Measurements from ENCODE around the gene RORC. TPM values are rescaled to one million over a fixed set of nuclear protein-coding genes. Genes with fewer than 3 reads are reported as not detected.
"Not testable (repeated sequence)": the region's sequence is repeated elsewhere in the genome, so short reads cannot be mapped to it uniquely, and the experiment has no call there.

RORC gene
- total RNA-seq, 1 experiment from 2014 or later: not detected

DNA sequence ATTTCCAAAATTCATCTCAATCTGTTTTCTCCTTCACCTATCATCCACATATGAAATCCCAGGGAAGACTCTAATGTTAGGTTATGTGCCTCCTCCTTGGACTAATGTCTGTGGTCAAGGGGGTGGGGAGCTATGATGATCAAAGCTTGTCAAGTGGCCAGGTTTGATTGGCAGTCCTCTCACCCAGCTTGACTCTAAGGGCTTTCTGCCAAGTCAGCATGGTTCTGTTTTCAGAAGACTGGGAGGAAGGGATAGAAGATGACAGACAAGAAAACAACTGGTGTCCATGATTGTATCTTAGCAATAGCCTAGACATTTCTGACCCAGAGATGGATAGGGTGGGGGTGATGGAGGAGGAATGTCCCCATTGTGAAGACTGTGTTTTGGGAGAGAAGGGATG, 31.0 kb upstream of the RORC start:
- no peak overlapping the region for H3K9ac ChIP-seq (ENCODE audit: low read length)
- no peaks in the 10 kb centered on the region for H3K36me3 ChIP-seq (ENCODE audit: insufficient read depth, low read length)
- no peaks in the 10 kb centered on the region for H3K9me3 ChIP-seq (ENCODE audit: low read length)
- H3K9me2 ChIP-seq (replicated peaks; ENCODE audit: insufficient read depth, low read length): no peaks in the 10 kb centered on the region
- no peaks in the 10 kb centered on the region for H3K79me2 ChIP-seq (ENCODE audit: low read length)
- H3K4me3 ChIP-seq (ENCODE audit: low read length): no peak overlapping the region
- H3K27ac ChIP-seq (ENCODE audit: low read length): no peak overlapping the region
- no peak overlapping the region for H2AFZ ChIP-seq (ENCODE audit: low read length)
- no peaks in the 10 kb centered on the region for H4K20me1 ChIP-seq (ENCODE audit: insufficient read depth, low read depth, low read length)
- H3K4me1 ChIP-seq (ENCODE audit: low read length): peaks cover 7% of the 10 kb centered on the region; the same call in 1 of the 2 replicates
- no peak for DNase-seq
- H3K4me2 ChIP-seq (ENCODE audit: low read depth, low read length, poor library complexity, severe bottlenecking): no peak overlapping the region
- H3K27me3 ChIP-seq (ENCODE audit: low read length): no peaks in the 10 kb centered on the region

DNA sequence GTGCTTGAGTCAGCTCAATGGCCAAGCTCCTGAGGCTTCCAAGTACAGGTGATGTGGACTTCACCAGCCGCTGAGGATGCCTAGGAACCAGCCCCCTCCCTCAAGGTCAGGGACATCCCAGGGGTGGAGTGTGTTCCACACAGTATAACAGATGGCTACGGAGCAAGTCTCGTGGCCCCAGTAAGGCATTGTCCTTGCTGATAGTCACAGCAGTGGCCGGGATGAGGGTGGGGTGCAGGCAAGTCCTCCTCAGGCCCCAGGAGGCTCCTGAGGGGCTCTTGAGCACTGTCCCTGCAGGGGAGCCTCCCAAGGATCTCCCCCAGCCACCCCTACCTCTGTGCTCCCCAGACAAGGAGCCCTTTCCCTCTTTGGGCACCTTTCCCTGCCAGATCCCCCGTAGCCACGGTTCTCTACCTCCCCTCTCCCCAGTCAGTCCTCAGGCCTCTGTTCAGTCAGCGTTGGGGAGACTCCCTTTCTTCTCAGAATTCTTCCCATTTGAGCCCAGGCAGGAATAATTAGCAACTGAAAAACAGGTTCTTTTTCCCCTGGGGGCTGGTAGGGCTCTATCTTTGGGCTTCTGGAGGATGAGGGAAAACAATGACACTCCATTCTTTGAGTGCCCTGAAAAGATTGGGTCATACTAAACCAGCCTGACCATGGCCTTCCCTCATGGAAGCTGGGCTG, 29.0 kb upstream of the RORC start:
- peaks cover 7% of the 10 kb centered on the region; the same call in 1 of the 2 replicates for H3K4me1 ChIP-seq (ENCODE audit: low read length)
- no peak overlapping the region for H2AFZ ChIP-seq (ENCODE audit: low read length)
- H3K27ac ChIP-seq (ENCODE audit: low read length): no peak overlapping the region
- no peaks in the 10 kb centered on the region for H3K27me3 ChIP-seq (ENCODE audit: low read length)
- H3K9me3 ChIP-seq (ENCODE audit: low read length): no peaks in the 10 kb centered on the region
- no peaks in the 10 kb centered on the region for H3K9me2 ChIP-seq (replicated peaks; ENCODE audit: insufficient read depth, low read length)
- H3K79me2 ChIP-seq (ENCODE audit: low read length): no peaks in the 10 kb centered on the region
- H3K4me3 ChIP-seq (ENCODE audit: low read length): no peak overlapping the region
- DNase-seq: no peak
- no peaks in the 10 kb centered on the region for H3K36me3 ChIP-seq (ENCODE audit: insufficient read depth, low read length)
- H4K20me1 ChIP-seq (ENCODE audit: insufficient read depth, low read depth, low read length): no peaks in the 10 kb centered on the region
- no peak overlapping the region for H3K4me2 ChIP-seq (ENCODE audit: low read depth, low read length, poor library complexity, severe bottlenecking)
- H3K9ac ChIP-seq (ENCODE audit: low read length): no peak overlapping the region

DNA sequence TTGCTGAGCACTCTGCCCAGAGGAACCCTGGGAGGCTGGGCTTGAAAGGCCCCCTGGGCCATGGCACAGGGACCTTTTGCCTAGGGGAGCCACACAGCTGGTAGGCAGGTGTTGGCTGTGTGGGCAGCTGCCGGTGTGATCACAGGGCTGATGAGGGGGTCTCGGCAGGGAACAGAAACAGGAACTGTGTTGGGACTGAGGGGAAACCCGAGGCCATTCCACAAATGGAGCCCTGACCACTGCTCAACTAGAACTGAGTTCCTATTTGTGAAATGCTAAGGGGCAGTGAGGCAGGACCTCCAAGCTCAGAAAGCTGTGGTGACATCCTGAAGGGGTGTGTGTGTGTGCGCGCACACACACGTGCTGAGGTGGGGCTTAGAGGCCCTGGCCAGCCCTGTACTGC, 28.3 kb upstream of the RORC start:
- H3K79me2 ChIP-seq (ENCODE audit: low read length): no peaks in the 10 kb centered on the region
- peaks cover 7% of the 10 kb centered on the region; the same call in 1 of the 2 replicates for H3K4me1 ChIP-seq (ENCODE audit: low read length)
- H3K9ac ChIP-seq (ENCODE audit: low read length): no peak overlapping the region
- H3K27ac ChIP-seq (ENCODE audit: low read length): no peak overlapping the region
- H4K20me1 ChIP-seq (ENCODE audit: insufficient read depth, low read depth, low read length): no peaks in the 10 kb centered on the region
- no peaks in the 10 kb centered on the region for H3K9me3 ChIP-seq (ENCODE audit: low read length)
- H3K27me3 ChIP-seq (ENCODE audit: low read length): no peaks in the 10 kb centered on the region
- no peak overlapping the region for H3K4me3 ChIP-seq (ENCODE audit: low read length)
- no peaks in the 10 kb centered on the region for H3K36me3 ChIP-seq (ENCODE audit: insufficient read depth, low read length)
- H3K4me2 ChIP-seq (ENCODE audit: low read depth, low read length, poor library complexity, severe bottlenecking): no peak overlapping the region
- H3K9me2 ChIP-seq (replicated peaks; ENCODE audit: insufficient read depth, low read length): no peaks in the 10 kb centered on the region
- no peak for DNase-seq
- no peak overlapping the region for H2AFZ ChIP-seq (ENCODE audit: low read length)

DNA sequence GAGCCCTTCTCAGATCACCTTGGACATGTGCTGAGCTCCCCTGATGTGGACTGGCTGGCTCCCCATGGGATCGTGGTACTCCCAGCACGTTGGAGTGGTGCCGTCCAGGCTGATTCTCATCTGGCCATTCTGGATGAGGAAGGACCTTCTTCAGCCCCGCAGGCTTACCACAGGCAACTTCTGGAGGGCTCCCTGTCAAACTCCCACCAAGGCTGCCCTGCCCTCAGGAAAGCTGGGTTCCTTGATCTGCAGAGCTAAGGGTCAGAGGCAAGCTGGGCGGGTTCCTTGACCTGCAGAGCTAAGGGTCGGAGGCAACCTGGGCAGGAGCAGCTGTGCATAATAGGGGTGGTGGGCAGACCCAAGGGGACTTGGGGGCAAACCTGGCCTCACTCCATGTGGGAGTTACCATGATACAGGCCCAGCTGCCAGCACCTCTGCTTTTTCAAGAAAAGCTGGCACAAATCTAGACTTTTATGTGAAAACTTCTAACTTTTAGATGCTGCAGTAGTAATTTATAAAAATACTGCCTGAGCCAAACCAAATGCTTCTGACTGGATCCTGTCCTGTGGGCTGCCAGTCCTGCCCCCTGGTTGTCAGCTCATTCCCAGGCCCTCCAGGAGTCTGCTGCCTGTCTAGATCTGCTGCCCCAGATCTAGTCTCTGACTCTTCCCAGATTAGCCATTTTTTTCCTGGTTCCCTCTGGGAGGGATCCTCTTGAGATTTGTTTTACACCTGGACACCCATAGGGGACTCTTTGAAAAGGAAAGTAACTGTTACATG, 27.5 kb upstream of the RORC start:
- no peak for DNase-seq
- no peaks in the 10 kb centered on the region for H4K20me1 ChIP-seq (ENCODE audit: insufficient read depth, low read depth, low read length)
- no peaks in the 10 kb centered on the region for H3K79me2 ChIP-seq (ENCODE audit: low read length)
- H3K9ac ChIP-seq (ENCODE audit: low read length): no peak overlapping the region
- H3K4me1 ChIP-seq (ENCODE audit: low read length): peaks cover 7% of the 10 kb centered on the region; the same call in 1 of the 2 replicates
- H2AFZ ChIP-seq (ENCODE audit: low read length): no peak overlapping the region
- H3K4me3 ChIP-seq (ENCODE audit: low read length): no peak overlapping the region
- no peak overlapping the region for H3K27ac ChIP-seq (ENCODE audit: low read length)
- no peaks in the 10 kb centered on the region for H3K9me3 ChIP-seq (ENCODE audit: low read length)
- no peaks in the 10 kb centered on the region for H3K9me2 ChIP-seq (replicated peaks; ENCODE audit: insufficient read depth, low read length)
- no peak overlapping the region for H3K4me2 ChIP-seq (ENCODE audit: low read depth, low read length, poor library complexity, severe bottlenecking)
- H3K27me3 ChIP-seq (ENCODE audit: low read length): no peaks in the 10 kb centered on the region
- H3K36me3 ChIP-seq (ENCODE audit: insufficient read depth, low read length): no peaks in the 10 kb centered on the region

DNA sequence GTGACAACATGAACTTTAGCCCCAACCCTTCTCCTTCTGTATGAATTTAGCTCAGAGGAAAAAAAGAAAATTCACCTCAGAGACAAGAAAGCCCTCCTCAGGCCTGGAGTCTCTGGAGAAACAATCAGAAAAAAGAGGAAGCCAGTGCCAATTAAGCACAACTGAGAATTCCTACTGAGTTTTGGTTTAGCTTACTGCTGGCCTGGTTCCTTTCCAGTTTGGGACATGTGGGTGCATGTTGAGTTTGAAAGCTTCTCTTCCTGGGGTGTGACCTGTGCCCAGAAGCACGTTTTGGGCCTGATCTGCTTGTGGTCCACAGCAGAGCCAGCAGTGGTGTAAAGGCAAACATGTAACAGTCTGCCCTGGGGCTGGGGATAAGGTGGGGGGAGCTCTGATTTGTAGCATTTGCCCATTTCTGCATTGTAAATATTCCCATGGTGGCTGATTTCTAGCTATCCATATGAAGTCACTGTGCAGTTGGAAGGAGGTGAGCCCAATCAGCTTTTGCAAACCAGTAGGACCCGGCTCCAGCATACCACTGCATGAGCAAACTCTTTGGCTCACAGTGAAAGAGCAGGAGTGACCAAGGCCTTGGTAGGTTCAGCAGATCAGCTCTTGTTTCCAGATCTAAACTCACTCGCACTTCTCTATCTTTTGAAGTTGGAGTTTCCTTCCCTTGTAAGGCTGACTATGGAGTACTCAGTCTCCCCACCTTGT, 26.6 kb upstream of the RORC start:
- Histone ChIP-seq H3K27me3 (ENCODE audit: low read length) (no peaks in the 10 kb centered on the region), H3K79me2 (ENCODE audit: low read length) (no peaks in the 10 kb centered on the region), H3K4me1 (ENCODE audit: low read length) (peaks cover 7% of the 10 kb centered on the region; the same call in 1 of the 2 replicates), H3K4me2 (ENCODE audit: low read depth, low read length, poor library complexity, severe bottlenecking) (no peak overlapping the region), H3K9me3 (ENCODE audit: low read length) (no peaks in the 10 kb centered on the region), H4K20me1 (ENCODE audit: insufficient read depth, low read depth, low read length) (no peaks in the 10 kb centered on the region), H2AFZ (ENCODE audit: low read length) (no peak overlapping the region), H3K9ac (ENCODE audit: low read length) (no peak overlapping the region), H3K36me3 (ENCODE audit: insufficient read depth, low read length) (no peaks in the 10 kb centered on the region), H3K4me3 (ENCODE audit: low read length) (no peak overlapping the region), H3K9me2 (replicated peaks; ENCODE audit: insufficient read depth, low read length) (no peaks in the 10 kb centered on the region), H3K27ac (ENCODE audit: low read length) (no peak overlapping the region)
- DNase-seq: no peak

DNA sequence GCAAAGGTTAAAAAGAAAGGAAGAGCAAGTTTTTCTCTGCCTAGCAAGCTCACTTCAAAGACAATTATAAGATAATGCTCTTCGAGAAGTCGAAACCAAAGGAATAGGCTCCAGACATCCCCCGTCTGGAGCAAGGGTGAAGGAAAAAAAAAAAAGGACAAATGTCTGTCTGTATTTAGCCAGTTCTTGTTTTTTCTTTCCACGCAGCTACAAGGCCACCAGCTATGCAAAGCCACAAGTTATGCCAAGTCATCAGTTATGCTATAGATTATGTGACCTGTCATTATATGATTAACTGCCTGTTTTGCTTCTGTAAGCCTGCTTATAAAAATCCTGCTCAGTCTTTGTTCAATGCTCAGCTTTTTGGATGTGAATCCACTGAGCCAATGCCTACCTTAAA, 24.3 kb upstream of the RORC start:
- no peaks in the 10 kb centered on the region for H4K20me1 ChIP-seq (ENCODE audit: insufficient read depth, low read depth, low read length)
- no peak overlapping the region for H3K9ac ChIP-seq (ENCODE audit: low read length)
- no peaks in the 10 kb centered on the region for H3K36me3 ChIP-seq (ENCODE audit: insufficient read depth, low read length)
- H3K79me2 ChIP-seq (ENCODE audit: low read length): no peaks in the 10 kb centered on the region
- H3K9me2 ChIP-seq (replicated peaks; ENCODE audit: insufficient read depth, low read length): no peaks in the 10 kb centered on the region
- no peak overlapping the region for H2AFZ ChIP-seq (ENCODE audit: low read length)
- DNase-seq: no peak
- H3K27ac ChIP-seq (ENCODE audit: low read length): no peak overlapping the region
- no peaks in the 10 kb centered on the region for H3K27me3 ChIP-seq (ENCODE audit: low read length)
- no peak overlapping the region for H3K4me2 ChIP-seq (ENCODE audit: low read depth, low read length, poor library complexity, severe bottlenecking)
- no peak overlapping the region for H3K4me3 ChIP-seq (ENCODE audit: low read length)
- H3K9me3 ChIP-seq (ENCODE audit: low read length): no peaks in the 10 kb centered on the region
- peaks cover 7% of the 10 kb centered on the region; the same call in 1 of the 2 replicates for H3K4me1 ChIP-seq (ENCODE audit: low read length)

DNA sequence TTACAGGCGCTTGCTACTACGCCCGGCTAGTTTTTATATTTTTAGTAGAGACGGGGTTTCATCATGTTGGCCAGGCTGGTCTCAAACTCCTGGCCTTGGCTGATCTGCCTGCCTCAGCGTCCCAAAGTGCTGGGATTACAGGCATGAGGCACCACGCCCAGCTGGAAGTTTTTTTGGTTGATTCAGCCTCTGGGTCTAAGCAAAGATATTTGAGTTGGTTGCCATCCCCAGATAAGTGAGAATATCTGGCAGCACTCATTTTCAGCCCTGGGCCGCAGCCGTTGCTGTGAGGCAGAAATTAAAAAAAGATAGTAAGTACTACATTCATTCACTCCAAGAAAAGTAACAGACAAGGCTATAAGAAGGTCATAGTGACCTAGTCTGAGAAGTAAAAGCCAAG, 23.9 kb upstream of the RORC start:
- H3K9me3 ChIP-seq (ENCODE audit: low read length): not testable (repeated sequence)

DNA sequence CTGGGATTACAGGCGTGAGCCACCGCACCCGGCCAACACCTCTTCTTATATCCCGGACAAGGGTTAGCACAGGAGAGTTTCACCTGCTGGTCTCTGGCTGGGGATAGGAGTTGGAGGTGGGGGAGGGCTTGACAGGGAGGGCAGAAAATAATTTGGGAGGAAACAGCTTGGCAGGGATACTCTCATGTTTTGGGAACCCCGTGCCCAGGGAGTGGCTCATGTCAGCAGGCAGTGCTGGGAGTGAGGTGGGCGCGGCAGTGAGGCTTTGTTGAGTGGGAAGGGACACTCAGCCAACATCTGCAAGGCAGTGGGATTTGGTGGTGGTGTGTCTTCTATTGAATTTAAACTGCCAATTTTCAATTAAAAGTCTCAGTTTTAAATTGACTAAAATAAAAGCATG, 23.1 kb upstream of the RORC start:
- no peaks in the 10 kb centered on the region for H4K20me1 ChIP-seq (ENCODE audit: insufficient read depth, low read depth, low read length)
- no peak overlapping the region for H3K4me3 ChIP-seq (ENCODE audit: low read length)
- no peaks in the 10 kb centered on the region for H3K27me3 ChIP-seq (ENCODE audit: low read length)
- no peak overlapping the region for H3K4me2 ChIP-seq (ENCODE audit: low read depth, low read length, poor library complexity, severe bottlenecking)
- peaks cover 1% of the 10 kb centered on the region; the same call in 1 of the 2 replicates for H3K4me1 ChIP-seq (ENCODE audit: low read length)
- no peaks in the 10 kb centered on the region for H3K9me3 ChIP-seq (ENCODE audit: low read length)
- DNase-seq: no peak
- H3K27ac ChIP-seq (ENCODE audit: low read length): no peak overlapping the region
- H3K9me2 ChIP-seq (replicated peaks; ENCODE audit: insufficient read depth, low read length): no peaks in the 10 kb centered on the region
- H3K36me3 ChIP-seq (ENCODE audit: insufficient read depth, low read length): no peaks in the 10 kb centered on the region
- H3K79me2 ChIP-seq (ENCODE audit: low read length): no peaks in the 10 kb centered on the region
- no peak overlapping the region for H3K9ac ChIP-seq (ENCODE audit: low read length)
- H2AFZ ChIP-seq (ENCODE audit: low read length): no peak overlapping the region

More for the DNA sequence above, 23.9 kb upstream of the RORC start:
- H4K20me1 ChIP-seq (ENCODE audit: insufficient read depth, low read depth, low read length); H3K36me3 ChIP-seq (ENCODE audit: insufficient read depth, low read length); H3K9ac ChIP-seq (ENCODE audit: low read length); DNase-seq; H3K79me2 ChIP-seq (ENCODE audit: low read length); H3K27ac ChIP-seq (ENCODE audit: low read length); H3K4me3 ChIP-seq (ENCODE audit: low read length); H3K27me3 ChIP-seq (ENCODE audit: low read length); H2AFZ ChIP-seq (ENCODE audit: low read length); H3K9me2 ChIP-seq (replicated peaks; ENCODE audit: insufficient read depth, low read length); H3K4me2 ChIP-seq (ENCODE audit: low read depth, low read length, poor library complexity, severe bottlenecking); H3K4me1 ChIP-seq (ENCODE audit: low read length): not testable (repeated sequence)
